Ovary (tissue), 3 donors: ENCODE results near the gene SLC2A1.

ENCODE experiments used
- POLR2A ChIP-seq: fragments of 450-650 bp; IDR thresholded peaks from one replicate; pipeline ENCODE4 v1.6.1; 2017; ENCODE audit warnings: antibody characterized with exemption, mild to moderate bottlenecking, moderate library complexity
- TF ChIP-seq, protein P1 (sequence below), 3 donors: fragments of 450-650 bp in 2 of 3; fragments of 200-600 bp in 1 of 3; IDR thresholded peaks; one replicate each; pipeline versions ENCODE4 v1.5.1 to v1.8.0; 2016 to 2022; ENCODE audit warnings: antibody characterized with exemption in 3 of 3, mild to moderate bottlenecking in 1 of 3
- donor health status: DM: no; HTN: no; CAD: no.

DNA sequence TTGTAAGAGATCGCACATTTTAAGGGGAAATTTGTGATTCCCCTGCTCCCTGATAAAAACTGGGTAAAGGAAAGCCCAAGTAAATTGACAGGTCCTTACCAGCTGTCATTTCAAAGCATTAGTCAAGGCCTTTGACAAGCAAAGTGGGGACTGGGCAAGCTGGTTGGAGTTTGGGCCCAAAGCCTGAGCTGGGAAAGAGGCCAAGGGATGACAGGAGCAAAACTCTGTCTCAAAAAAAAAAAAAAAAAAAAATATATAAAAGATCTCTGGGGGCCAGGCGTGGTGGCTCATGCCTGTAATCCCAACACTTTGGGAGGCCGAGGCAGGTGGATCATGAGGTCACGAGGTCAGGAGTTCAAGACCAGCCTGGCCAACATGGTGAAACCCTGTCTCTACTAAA is 36.9 kb downstream of the SLC2A1 start:
- TF ChIP-seq, protein P1, sequence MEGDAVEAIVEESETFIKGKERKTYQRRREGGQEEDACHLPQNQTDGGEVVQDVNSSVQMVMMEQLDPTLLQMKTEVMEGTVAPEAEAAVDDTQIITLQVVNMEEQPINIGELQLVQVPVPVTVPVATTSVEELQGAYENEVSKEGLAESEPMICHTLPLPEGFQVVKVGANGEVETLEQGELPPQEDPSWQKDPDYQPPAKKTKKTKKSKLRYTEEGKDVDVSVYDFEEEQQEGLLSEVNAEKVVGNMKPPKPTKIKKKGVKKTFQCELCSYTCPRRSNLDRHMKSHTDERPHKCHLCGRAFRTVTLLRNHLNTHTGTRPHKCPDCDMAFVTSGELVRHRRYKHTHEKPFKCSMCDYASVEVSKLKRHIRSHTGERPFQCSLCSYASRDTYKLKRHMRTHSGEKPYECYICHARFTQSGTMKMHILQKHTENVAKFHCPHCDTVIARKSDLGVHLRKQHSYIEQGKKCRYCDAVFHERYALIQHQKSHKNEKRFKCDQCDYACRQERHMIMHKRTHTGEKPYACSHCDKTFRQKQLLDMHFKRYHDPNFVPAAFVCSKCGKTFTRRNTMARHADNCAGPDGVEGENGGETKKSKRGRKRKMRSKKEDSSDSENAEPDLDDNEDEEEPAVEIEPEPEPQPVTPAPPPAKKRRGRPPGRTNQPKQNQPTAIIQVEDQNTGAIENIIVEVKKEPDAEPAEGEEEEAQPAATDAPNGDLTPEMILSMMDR (IDR thresholded peaks at IDR 0.05): no peak
- TF ChIP-seq POLR2A: no peak
